ENCODE results near the gene CRB2. TPM values are rescaled to one million over a fixed set of nuclear protein-coding genes. Genes with fewer than 3 reads are reported as not detected.

CRB2 gene
- total RNA-seq, 1 donor from 2014 or later, result not detected

DNA sequence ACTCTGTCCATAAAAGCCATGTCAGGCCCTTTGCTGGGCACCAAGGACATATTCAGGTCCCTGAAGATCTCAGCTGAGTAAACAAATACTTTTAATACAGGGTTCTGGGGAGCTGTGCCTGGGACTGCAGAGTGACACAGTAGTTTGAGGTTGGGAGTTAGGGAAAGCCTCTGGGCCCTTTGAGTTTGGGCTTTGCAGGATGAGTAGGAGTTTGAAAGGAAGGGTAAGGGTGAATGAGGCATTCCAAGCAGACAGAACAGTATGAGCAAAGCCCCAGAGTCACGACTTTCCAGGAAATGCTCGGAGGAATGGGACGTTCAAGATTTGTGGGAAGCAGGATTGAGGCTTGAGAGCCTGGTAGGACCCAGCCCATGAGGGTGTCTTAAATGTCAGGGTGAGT lies 13.3 kb downstream of the CRB2 start:
- peaks cover 93% of the 10 kb centered on the region for H3K27me3 ChIP-seq (ENCODE audit: low read depth)
- intact Hi-C loops (cut with micrococcal nuclease), result no loop called here
- no peak for TF ChIP-seq CTCF (IDR thresholded peaks at IDR 0.05; ENCODE audit: borderline replicate concordance)
- no peak overlapping the region for H3K27ac ChIP-seq (replicated peaks)
- no peak overlapping the region for H3K4me3 ChIP-seq
- no peaks in the 10 kb centered on the region for H3K9me3 ChIP-seq (replicated peaks)
- no peak for DNase-seq
- H3K36me3 ChIP-seq, result no peaks in the 10 kb centered on the region
- H3K4me1 ChIP-seq, result peaks cover 19% of the 10 kb centered on the region

GRCh38 chr9:123370108-123370507 lies 14.1 kb downstream of the CRB2 start:
- Histone ChIP-seq H3K27me3 (ENCODE audit: low read depth) (peaks cover 95% of the 10 kb centered on the region), H3K36me3 (no peaks in the 10 kb centered on the region), H3K9me3 (replicated peaks) (no peaks in the 10 kb centered on the region), H3K27ac (replicated peaks) (no peak overlapping the region), H3K4me1 (peaks cover 19% of the 10 kb centered on the region), H3K4me3 (no peak overlapping the region)
- TF ChIP-seq CTCF (IDR thresholded peaks at IDR 0.05; ENCODE audit: borderline replicate concordance), result no peak
- DNase-seq, result no peak
- intact Hi-C loops (cut with micrococcal nuclease), result no loop called here

DNA sequence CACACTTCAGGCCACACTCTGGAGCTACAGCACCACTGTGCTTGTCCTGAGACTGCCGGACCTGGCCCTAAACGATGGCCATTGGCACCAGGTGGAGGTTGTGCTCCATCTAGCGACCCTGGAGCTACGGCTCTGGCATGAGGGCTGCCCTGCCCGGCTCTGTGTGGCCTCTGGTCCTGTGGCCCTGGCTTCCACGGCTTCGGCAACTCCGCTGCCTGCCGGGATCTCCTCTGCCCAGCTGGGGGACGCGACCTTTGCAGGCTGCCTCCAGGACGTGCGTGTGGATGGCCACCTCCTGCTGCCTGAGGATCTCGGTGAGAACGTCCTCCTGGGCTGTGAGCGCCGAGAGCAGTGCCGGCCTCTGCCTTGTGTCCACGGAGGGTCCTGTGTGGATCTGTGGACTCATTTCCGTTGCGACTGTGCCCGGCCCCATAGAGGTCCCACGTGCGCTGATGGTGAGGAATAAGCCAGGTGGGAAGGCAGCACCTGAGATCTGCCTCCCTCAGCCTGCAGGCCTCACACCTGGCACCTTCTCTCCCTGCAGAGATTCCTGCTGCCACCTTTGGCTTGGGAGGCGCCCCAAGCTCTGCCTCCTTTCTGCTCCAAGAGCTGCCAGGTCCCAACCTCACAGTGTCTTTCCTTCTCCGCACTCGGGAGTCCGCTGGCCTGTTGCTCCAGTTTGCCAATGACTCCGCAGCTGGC lies 14.7 kb downstream of the CRB2 start:
- DNase-seq, result no peak
- H3K4me3 ChIP-seq, result no peak overlapping the region
- H3K27ac ChIP-seq (replicated peaks), result no peak overlapping the region
- peaks cover 97% of the 10 kb centered on the region for H3K27me3 ChIP-seq (ENCODE audit: low read depth)
- no peaks in the 10 kb centered on the region for H3K36me3 ChIP-seq
- no peaks in the 10 kb centered on the region for H3K9me3 ChIP-seq (replicated peaks)
- H3K4me1 ChIP-seq, result peaks cover 23% of the 10 kb centered on the region
- intact Hi-C loops (cut with micrococcal nuclease), result no loop called here
- no peak for TF ChIP-seq CTCF (IDR thresholded peaks at IDR 0.05; ENCODE audit: borderline replicate concordance)

GRCh38 chr9:123371228-123371584 lies 15.2 kb downstream of the CRB2 start:
- TF ChIP-seq CTCF (IDR thresholded peaks at IDR 0.05; ENCODE audit: borderline replicate concordance), result no peak
- no peak for DNase-seq
- Histone ChIP-seq H3K27me3 (ENCODE audit: low read depth) (peaks cover 93% of the 10 kb centered on the region), H3K4me3 (no peak overlapping the region), H3K27ac (replicated peaks) (no peak overlapping the region), H3K9me3 (replicated peaks) (no peaks in the 10 kb centered on the region), H3K36me3 (no peaks in the 10 kb centered on the region), H3K4me1 (peaks cover 27% of the 10 kb centered on the region)
- intact Hi-C loops (cut with micrococcal nuclease), result no loop called here

DNA sequence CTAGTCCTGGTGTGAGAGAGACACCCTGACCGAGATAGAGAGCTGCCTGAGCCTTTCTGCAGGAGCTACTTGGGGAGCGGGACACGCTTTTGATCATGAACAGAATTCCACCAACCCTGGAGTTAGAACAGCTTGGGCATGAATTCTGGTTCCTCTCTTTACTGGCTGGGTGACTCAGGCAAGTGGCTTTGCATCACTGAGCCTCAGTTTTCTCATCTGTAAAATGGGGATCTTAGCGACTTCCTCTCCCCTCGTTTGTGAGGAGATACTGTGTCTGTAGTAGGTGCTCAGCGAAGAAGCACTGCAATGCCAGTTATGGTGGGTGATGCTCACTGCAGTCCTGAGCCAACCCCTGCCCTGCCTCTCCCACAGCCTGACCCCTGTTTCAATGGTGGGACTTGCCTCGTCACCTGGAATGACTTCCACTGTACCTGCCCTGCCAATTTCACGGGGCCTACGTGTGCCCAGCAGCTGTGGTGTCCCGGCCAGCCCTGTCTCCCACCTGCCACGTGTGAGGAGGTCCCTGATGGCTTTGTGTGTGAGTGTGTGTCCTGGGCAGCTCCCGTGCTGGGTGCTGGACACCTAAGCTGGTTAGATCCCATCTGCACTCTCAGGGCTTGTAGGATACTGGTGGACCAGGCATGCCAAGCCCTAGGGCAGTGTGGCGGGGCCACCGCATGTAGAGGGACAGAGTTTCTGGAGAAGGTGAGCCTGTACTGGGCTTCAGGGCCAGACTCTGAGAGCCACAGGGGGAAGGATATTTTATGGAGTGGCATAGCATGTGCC lies 16.0 kb downstream of the CRB2 start:
- Histone ChIP-seq H3K4me1 (peaks cover 27% of the 10 kb centered on the region), H3K36me3 (no peaks in the 10 kb centered on the region), H3K9me3 (replicated peaks) (no peaks in the 10 kb centered on the region), H3K4me3 (no peak overlapping the region), H3K27me3 (ENCODE audit: low read depth) (peaks cover 85% of the 10 kb centered on the region), H3K27ac (replicated peaks) (no peak overlapping the region)
- intact Hi-C loops (cut with micrococcal nuclease), result no loop called here
- no peak for TF ChIP-seq CTCF (IDR thresholded peaks at IDR 0.05; ENCODE audit: borderline replicate concordance)
- DNase-seq, result no peak

Data from left ventricle myocardium inferior (tissue), 1 donor.